ENCODE measurements around the gene MCF2L.

Gene MCF2L

GRCh38 chr13:112981451-112981850 lies 12.4 kb downstream of the MCF2L start:
- no peak for DNase-seq

- no peak for DNase-seq
Observed at GRCh38 chr13:112982281-112983041, 13.4 kb downstream of the MCF2L start.

GRCh38 chr13:112983042-112983305 lies 14.0 kb downstream of the MCF2L start:
- no peak for DNase-seq

- DNase-seq: no peak
Observed at GRCh38 chr13:112983428-112984196, 14.6 kb downstream of the MCF2L start.

GRCh38 chr13:112984501-112984900 lies 15.5 kb downstream of the MCF2L start:
- DNase-seq: no peak

GRCh38 chr13:112984954-112985802 lies 16.2 kb downstream of the MCF2L start:
- no peak for DNase-seq

- no peak for DNase-seq
Observed at GRCh38 chr13:112985803-112986408, 16.9 kb downstream of the MCF2L start.

GRCh38 chr13:112986470-112986869 lies 17.5 kb downstream of the MCF2L start:
- no peak for DNase-seq

- no peak for DNase-seq
Observed at GRCh38 chr13:112986946-112987681, 18.1 kb downstream of the MCF2L start.

- DNase-seq: no peak
Observed at GRCh38 chr13:112987682-112988024, 18.6 kb downstream of the MCF2L start.

GRCh38 chr13:112990783-112991182 lies 21.8 kb downstream of the MCF2L start:
- DNase-seq: no peak

GRCh38 chr13:112991609-112992008 lies 22.6 kb downstream of the MCF2L start:
- no peak for DNase-seq

- peak; percentile 21 for DNase-seq
Observed at GRCh38 chr13:112992931-112993680, 24.1 kb downstream of the MCF2L start.

GRCh38 chr13:112994084-112994780 lies 25.2 kb downstream of the MCF2L start:
- no peak for DNase-seq

GRCh38 chr13:112994781-112995355 lies 25.9 kb downstream of the MCF2L start:
- no peak for DNase-seq

GRCh38 chr13:112995395-112996191 lies 26.6 kb downstream of the MCF2L start:
- no peak for DNase-seq

- DNase-seq: no peak
Observed at GRCh38 chr13:112996671-112997091, 27.7 kb downstream of the MCF2L start.

GRCh38 chr13:112997188-112998130 lies 28.4 kb downstream of the MCF2L start:
- no peak for DNase-seq
